GM12864 (cell line): ENCODE data around the gene RAD51AP1.

Source experiments
- DNase-seq: peaks from one replicate; pipeline ENCODE4 v3.0.0-alpha.2; 2011; ENCODE audit warnings: low read depth
- H3K4me3 ChIP-seq: 2 replicates; pipeline ENCODE4 v1.5.1; 2011; ENCODE audit warnings: mild to moderate bottlenecking, low read depth, low read length, control low read depth
- TF ChIP-seq, protein P1 (sequence below): IDR thresholded peaks from 2 replicates; pipeline ENCODE4 v1.5.1; 2011; ENCODE audit warnings: low read depth, mild to moderate bottlenecking, moderate library complexity, low read length, control low read depth, inconsistent platforms; ENCODE audit errors: missing control alignments

The RAD51AP1 gene

DNA sequence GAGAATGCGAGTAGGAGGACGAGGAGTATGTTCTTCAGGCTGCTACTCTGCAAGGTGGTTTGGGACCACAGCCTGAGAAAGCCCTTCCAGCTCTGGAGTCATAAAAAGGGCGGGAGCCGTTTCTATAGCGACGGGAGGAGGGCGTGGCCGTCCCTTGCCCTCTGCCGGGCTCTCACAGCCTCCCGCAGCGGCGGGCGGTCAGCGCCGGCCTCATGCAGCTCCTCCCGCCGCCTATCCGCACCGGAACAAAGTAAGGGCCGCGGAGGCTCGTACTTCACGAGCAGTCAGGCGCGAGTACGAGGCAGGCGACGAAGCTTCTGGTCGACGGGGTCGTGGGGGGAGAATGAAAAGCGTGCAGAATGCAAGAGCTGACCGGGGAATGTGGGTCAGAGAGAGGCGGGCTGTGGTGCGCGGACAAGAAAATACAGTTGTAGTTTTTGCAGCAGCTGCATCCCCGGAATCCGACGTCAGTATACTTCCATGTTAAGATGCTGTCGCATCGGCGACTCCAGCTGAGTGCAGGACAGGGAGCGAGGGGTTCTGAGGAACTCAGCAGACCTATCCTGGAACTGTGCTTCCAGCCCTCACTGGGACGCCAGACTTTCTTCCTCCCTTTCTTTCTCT is 23.5 kb downstream of the RAD51AP1 start, which contains the start of gene DYRK4:
Gene DYRK4, plus strand, starts transcription at position 175 of the 624 bp plus-strand sequence. Its CDS starts 38 bp downstream, at position 213.
- DNase-seq = no peak
- no peak within 1 kb of the TSS for H3K4me3 ChIP-seq
- TF ChIP-seq, protein P1, sequence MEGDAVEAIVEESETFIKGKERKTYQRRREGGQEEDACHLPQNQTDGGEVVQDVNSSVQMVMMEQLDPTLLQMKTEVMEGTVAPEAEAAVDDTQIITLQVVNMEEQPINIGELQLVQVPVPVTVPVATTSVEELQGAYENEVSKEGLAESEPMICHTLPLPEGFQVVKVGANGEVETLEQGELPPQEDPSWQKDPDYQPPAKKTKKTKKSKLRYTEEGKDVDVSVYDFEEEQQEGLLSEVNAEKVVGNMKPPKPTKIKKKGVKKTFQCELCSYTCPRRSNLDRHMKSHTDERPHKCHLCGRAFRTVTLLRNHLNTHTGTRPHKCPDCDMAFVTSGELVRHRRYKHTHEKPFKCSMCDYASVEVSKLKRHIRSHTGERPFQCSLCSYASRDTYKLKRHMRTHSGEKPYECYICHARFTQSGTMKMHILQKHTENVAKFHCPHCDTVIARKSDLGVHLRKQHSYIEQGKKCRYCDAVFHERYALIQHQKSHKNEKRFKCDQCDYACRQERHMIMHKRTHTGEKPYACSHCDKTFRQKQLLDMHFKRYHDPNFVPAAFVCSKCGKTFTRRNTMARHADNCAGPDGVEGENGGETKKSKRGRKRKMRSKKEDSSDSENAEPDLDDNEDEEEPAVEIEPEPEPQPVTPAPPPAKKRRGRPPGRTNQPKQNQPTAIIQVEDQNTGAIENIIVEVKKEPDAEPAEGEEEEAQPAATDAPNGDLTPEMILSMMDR = no peak

DNA sequence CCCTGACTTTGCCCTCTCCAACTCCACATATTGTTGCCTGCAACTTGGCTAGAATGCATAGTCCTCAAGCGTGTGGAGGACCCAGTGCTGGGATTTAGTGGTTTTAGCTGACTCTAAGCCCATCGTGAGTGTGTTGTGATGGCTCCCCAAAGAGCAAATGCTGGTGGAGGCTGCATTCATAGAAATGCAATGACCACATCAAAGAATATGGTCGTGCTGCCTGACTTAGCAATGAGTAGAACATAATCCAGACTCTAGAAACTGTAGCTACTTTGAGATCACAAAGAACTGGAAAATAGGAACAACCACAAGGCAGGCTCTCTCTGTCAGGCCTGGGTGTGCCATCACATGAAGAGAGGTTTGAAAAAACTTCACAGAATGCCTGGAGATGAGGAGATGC is 24.6 kb downstream of the RAD51AP1 start:
- no peak for DNase-seq
- TF ChIP-seq, protein P1 = no peak
- H3K4me3 ChIP-seq = no peak overlapping the region

DNA sequence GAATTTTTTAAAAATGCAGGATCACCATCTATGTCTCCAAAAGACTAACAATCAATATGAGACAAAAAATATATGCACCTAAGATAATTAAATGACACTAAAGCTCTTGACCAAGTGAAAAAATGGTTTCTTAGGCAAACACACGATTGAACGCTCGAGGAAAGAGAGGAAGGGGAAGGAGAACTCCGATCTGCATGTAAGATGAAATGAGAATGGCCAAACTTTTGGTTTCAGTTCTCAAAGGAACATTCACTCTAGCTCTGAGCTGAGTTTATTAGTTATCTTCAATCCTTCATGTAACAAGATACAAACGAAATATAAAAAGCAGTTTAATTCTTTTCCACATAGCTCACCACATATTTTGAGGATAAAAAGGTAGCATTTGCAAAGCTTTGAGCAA is 26.1 kb downstream of the RAD51AP1 start:
- no peak for DNase-seq
- H3K4me3 ChIP-seq = no peak overlapping the region
- TF ChIP-seq, protein P1 = no peak

DNA sequence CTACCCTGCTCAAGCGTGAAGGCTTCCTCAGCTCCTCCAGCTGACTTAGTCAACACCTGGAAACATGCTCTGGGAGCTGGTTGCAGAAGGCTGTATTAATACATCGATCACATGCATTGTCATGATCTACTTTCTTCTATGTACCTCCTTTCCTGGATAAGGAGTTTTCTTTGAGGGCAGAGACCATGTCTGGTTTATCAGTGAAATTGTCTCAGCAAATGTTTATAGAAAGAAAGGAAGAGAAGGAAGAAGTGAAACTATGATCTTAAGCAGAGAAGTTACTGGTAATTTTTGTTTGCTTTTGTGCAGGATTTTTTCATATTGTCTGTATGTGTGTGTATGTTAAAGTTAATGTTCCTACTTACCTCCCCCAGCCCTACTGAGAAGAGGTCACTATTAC is 27.8 kb downstream of the RAD51AP1 start:
- DNase-seq = no peak
- TF ChIP-seq, protein P1 = no peak
- H3K4me3 ChIP-seq = no peak overlapping the region

DNA sequence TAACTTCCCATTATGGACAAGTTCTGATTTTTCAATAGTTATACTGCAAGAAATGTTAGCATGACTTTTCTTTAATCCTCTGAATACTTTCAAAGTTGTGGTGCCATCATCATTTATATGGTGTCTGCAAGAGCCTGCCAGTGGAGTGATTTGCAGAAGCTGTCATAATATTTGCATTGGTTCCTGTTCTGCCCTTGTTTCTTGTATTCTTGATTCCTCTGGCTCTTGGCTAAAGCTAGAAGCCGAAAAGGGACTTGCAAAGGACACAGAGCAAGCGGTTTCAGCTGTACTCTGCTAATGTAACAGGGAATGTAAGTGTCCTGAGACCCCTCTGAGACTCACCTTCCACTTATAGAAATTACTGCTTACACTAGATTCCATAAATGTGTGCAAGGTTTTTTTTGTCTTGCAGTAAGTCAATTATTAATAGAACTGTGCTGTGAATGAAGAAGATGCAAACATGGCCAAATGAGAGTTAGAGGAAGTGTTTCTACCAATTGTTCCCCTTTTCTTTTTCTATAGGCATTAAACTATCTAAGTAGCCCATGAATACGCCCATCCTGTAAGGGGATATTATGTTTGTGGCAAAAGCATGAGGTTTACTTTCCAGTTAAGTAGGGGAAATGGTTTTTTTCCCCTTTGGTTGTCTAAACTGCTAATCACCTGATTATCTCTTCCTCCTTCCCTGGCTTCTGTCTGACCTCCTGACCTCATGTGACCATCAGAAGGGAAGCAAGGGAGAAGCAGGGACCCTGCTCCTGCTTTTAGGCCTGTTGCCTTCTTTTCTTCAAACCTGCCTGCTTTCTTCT is 28.6 kb downstream of the RAD51AP1 start:
- no peak overlapping the region for H3K4me3 ChIP-seq
- TF ChIP-seq, protein P1 = no peak
- DNase-seq = no peak

DNA sequence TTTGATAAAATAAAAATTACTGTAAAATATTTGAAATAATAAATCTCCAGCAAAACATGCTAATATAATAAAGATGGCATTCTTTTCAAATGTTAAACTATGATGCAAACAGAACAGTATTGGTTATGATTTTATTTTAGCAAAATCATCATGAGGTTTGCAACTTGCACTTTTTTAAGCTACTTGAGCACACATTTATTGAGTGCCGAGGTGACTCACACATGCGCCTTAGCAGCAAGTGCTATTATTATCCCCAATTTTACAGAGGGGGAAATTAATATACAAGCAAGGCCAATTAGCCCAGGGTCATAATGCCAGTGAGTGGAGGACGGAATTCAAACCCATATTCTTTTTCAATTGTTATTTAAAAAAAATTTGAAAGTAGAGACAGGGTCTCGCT is 30.6 kb downstream of the RAD51AP1 start:
- TF ChIP-seq, protein P1 = no peak
- no peak overlapping the region for H3K4me3 ChIP-seq
- DNase-seq = no peak

DNA sequence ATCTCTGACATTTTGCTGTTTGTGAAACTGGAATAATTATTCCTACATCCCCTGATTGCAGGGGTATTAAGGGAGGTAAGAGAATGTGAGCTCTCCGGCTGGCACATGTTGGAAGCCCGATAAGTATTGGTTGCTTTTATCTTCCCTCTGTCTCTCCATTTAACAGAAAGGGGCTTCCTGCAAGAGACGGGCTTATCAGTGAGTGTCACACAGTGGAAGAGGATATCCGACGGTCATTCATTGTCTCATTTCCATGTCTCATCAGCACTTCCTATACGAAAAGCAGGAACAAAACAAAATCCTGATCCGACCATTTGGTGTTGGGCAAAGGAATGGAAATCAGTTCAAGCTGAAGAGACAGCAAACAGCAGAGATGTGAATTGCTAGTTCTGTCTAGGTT is 34.0 kb downstream of the RAD51AP1 start:
- TF ChIP-seq, protein P1 = no peak
- H3K4me3 ChIP-seq = no peak overlapping the region
- no peak for DNase-seq
